NCI-H187 treated with DMSO at 0.1 percent for 48 hours (cell line): ENCODE data around the gene PFKL.
"Not testable (repeated sequence)": the region's sequence is repeated elsewhere in the genome, so short reads cannot be mapped to it uniquely, and the experiment has no call there.

Experiments used
- DNase-seq: peaks from one replicate; lab custom pipeline; 2025; lab: John Stamatoyannopoulos, UW

Gene PFKL

GRCh38 chr21:44279354-44280260, 20.2 kb upstream of the PFKL start:
- no peak for DNase-seq

GRCh38 chr21:44281801-44282200, 18.1 kb upstream of the PFKL start:
- no peak for DNase-seq

GRCh38 chr21:44282370-44282769, 17.5 kb upstream of the PFKL start:
- DNase-seq: no peak

- not testable (repeated sequence) for DNase-seq
Measured at GRCh38 chr21:44283211-44283785, 16.6 kb upstream of the PFKL start.

GRCh38 chr21:44283948-44284347, 15.9 kb upstream of the PFKL start:
- no peak for DNase-seq

GRCh38 chr21:44285138-44285992, 14.5 kb upstream of the PFKL start, which contains the start of gene AIRE:
Gene AIRE (plus strand): TSS chr21:44285876. CDS start chr21:44286007, 131 bp downstream.
- DNase-seq: no peak

GRCh38 chr21:44286086-44286715, 13.7 kb upstream of the PFKL start:
- DNase-seq: no peak

- no peak for DNase-seq
Measured at GRCh38 chr21:44286716-44287632, 12.9 kb upstream of the PFKL start.

- DNase-seq: no peak
Measured at GRCh38 chr21:44288251-44289110, 11.4 kb upstream of the PFKL start.

- DNase-seq: no peak
Measured at GRCh38 chr21:44289381-44290010, 10.4 kb upstream of the PFKL start.

GRCh38 chr21:44290327-44291077, 9.4 kb upstream of the PFKL start:
- no peak for DNase-seq

GRCh38 chr21:44291078-44291935, 8.5 kb upstream of the PFKL start:
- no peak for DNase-seq

- DNase-seq: no peak
Measured at GRCh38 chr21:44291936-44292811, 7.7 kb upstream of the PFKL start.

GRCh38 chr21:44292812-44293195, 7.0 kb upstream of the PFKL start:
- DNase-seq: no peak

- no peak for DNase-seq
Measured at GRCh38 chr21:44293551-44294231, 6.2 kb upstream of the PFKL start.
